Hepatocyte (in vitro differentiated cells): ENCODE results near the gene KIF5B.

Source experiments
- EZH2 ChIP-seq: fragments of 200-600 bp; sonication (generic); IDR thresholded peaks from 2 replicates; pipeline ENCODE4 v1.6.1; 2016; ENCODE audit warnings: antibody characterized with exemption, mild to moderate bottlenecking, borderline replicate concordance
- TF ChIP-seq, protein P1 (sequence below): fragments of 200-600 bp; sonication (generic); IDR thresholded peaks from 2 replicates; pipeline ENCODE4 v1.5.1; 2016; ENCODE audit warnings: antibody characterized with exemption, mild to moderate bottlenecking; ENCODE audit not compliant: poor library complexity

DNA sequence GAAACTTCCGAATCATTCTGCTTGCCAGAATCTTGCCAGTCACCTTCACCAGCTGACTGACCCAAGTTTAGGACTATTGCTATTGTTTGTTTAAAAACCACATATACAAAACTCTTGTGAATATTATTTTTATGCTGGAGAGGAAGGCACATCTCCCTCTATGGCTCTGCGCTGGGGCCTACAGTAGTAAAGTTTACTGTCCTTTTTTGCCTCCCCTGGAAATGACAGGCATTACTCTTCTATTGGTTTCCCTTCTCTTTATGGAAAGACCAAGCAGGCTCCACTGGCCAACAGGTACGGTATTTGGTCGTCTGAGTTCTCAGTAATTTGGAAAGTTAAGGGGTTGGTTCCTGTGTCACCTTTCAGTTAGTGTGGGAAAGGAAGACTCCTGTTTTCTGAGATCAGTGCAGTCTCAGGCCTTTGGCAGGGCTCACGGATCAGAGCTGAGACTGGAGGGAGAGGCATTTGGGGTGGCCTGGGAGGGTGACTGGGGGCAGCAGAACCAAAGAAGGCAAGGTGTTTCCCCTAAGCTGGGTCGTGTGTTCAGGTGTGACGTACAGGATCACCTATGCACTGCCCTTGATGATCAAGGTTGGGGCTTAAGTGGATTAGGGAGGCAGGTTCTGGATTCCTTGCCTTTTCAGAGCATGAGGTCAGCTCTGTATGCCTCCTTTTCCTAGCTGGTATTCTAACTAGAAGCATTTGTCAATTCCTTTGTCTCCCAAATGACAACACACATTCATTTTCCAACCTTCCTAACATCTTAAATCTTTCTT, 16.0 kb upstream of the KIF5B start:
- TF ChIP-seq, protein P1, sequence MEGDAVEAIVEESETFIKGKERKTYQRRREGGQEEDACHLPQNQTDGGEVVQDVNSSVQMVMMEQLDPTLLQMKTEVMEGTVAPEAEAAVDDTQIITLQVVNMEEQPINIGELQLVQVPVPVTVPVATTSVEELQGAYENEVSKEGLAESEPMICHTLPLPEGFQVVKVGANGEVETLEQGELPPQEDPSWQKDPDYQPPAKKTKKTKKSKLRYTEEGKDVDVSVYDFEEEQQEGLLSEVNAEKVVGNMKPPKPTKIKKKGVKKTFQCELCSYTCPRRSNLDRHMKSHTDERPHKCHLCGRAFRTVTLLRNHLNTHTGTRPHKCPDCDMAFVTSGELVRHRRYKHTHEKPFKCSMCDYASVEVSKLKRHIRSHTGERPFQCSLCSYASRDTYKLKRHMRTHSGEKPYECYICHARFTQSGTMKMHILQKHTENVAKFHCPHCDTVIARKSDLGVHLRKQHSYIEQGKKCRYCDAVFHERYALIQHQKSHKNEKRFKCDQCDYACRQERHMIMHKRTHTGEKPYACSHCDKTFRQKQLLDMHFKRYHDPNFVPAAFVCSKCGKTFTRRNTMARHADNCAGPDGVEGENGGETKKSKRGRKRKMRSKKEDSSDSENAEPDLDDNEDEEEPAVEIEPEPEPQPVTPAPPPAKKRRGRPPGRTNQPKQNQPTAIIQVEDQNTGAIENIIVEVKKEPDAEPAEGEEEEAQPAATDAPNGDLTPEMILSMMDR = no peak
- TF ChIP-seq EZH2 = no peak
